A549 (cell line): ENCODE results near the gene CDHR5. TPM values are rescaled to one million over a fixed set of nuclear protein-coding genes. Genes with fewer than 3 reads are reported as not detected.
A peak's percentile ranks its signal among the peaks of the same experiment; 100 is the strongest.

Experiments used
- ATAC-seq, 2 experiments: fragments of 200-7000 bp in 1 of 2; fragments of >200 bp in 1 of 2; cut with Nextera tagmentation in 1 of 2; cut with Tn5 transposase in 1 of 2; 3 replicates each; pipeline versions ENCODE4 v1.8.0 to v1.9.1; 2018 to 2020; ENCODE audit warnings: mild to moderate bottlenecking in 1 of 2, moderate library complexity in 1 of 2
- CTCF ChIA-PET: fragments of 300-600 bp; sonication (Branson Sonifier 250); formaldehyde crosslinking; extraction: SDS; loops from one replicate; lab custom pipeline; 2021; ENCODE audit warnings: antibody characterized with exemption, inconsistent platforms; lab: Yijun Ruan, JAX
- POLR2A ChIA-PET: fragments of 350-600 bp; formaldehyde crosslinking; extraction: SDS; loops from one replicate; lab custom pipeline; 2021; ENCODE audit warnings: antibody characterized with exemption, inconsistent platforms; lab: Yijun Ruan, JAX
- DNase-seq, 2 experiments: peaks; one replicate each; pipeline versions ENCODE4 v3.0.0 to v3.0.0-alpha.2; 2011 to 2016; ENCODE audit warnings: low read depth in 1 of 2, low spot score in 1 of 2
- FAIRE-seq: peaks from 2 replicates; lab custom pipeline; 2011; peaks lifted over from hg19 to GRCh38; lab: Jason Lieb, UNC
- H3K27ac ChIP-seq, 2 experiments: fragments of >200 bp; sonication (Bioruptor Twin); formaldehyde crosslinking; 3 replicates each; pipeline ENCODE4 v1.5.1; 2016 to 2017
- H3K4me1 ChIP-seq: fragments of >200 bp; sonication (Bioruptor Twin); formaldehyde crosslinking; 3 replicates; pipeline ENCODE4 v1.6.1; 2016
- H3K4me2 ChIP-seq: fragments of >200 bp; sonication (Bioruptor Twin); formaldehyde crosslinking; 3 replicates; pipeline ENCODE4 v1.6.1; 2016
- H3K4me3 ChIP-seq: fragments of >200 bp; sonication (Bioruptor Twin); formaldehyde crosslinking; 3 replicates; pipeline ENCODE4 v1.5.1; 2016
- H3K9me3 ChIP-seq: fragments of >200 bp; sonication (Bioruptor Twin); formaldehyde crosslinking; 3 replicates; pipeline ENCODE4 v1.6.1; 2016
- BCL3 ChIP-seq: fragments of >200 bp; sonication (Bioruptor Twin); formaldehyde crosslinking; IDR thresholded peaks from 3 replicates; pipeline ENCODE4 v1.6.1; 2016
- CBX2 ChIP-seq: fragments of 200-600 bp; sonication (generic); IDR thresholded peaks from 2 replicates; pipeline ENCODE4 v1.6.1; 2016; ENCODE audit warnings: low read depth, mild to moderate bottlenecking, borderline replicate concordance
- CBX8 ChIP-seq: fragments of 200-600 bp; sonication (generic); IDR thresholded peaks from 2 replicates; pipeline ENCODE4 v1.6.1; 2016
- CEBPB ChIP-seq, 2 experiments: fragments of >200 bp in 1 of 2; sonication (Bioruptor Twin) in 1 of 2; formaldehyde crosslinking in 1 of 2; IDR thresholded peaks; 2 replicates each; pipeline ENCODE4 v1.6.1; 2012 to 2016
- CHD2 ChIP-seq: fragments of 150-350 bp; IDR thresholded peaks from 2 replicates; pipeline ENCODE4 v1.6.1; 2014; ENCODE audit warnings: low read length; ENCODE audit not compliant: partially characterized antibody
- CHD4 ChIP-seq: fragments of 200-600 bp; sonication (generic); IDR thresholded peaks from 2 replicates; pipeline ENCODE4 v1.6.1; 2016; ENCODE audit warnings: antibody characterized with exemption, mild to moderate bottlenecking, borderline replicate concordance
- EHF ChIP-seq: fragments of 250-450 bp; sonication (Bioruptor Pico); IDR thresholded peaks from 2 replicates; pipeline ENCODE4 v1.5.0; 2020; ENCODE audit warnings: mild to moderate bottlenecking
- ELK1 ChIP-seq: fragments of 150-350 bp; IDR thresholded peaks from 2 replicates; pipeline ENCODE4 v1.6.1; 2014; ENCODE audit warnings: low read depth, mild to moderate bottlenecking, low read length
- EP300 ChIP-seq, 2 experiments: fragments of >200 bp; sonication (Bioruptor Twin); formaldehyde crosslinking; IDR thresholded peaks; 2 replicates in 1 of 2; 3 replicates in 1 of 2; pipeline ENCODE4 v1.6.1; 2016 to 2017
- FOSL2 ChIP-seq, 2 experiments: fragments of 450-650 bp in 1 of 2; fragments of >200 bp in 1 of 2; sonication (Bioruptor Twin) in 1 of 2; formaldehyde crosslinking; IDR thresholded peaks; 2 replicates each; pipeline versions ENCODE4 v1.5.0 to v1.6.1; 2016 to 2020; ENCODE audit warnings: mild to moderate bottlenecking in 1 of 2, moderate library complexity in 1 of 2
- GATA3 ChIP-seq: IDR thresholded peaks from 2 replicates; pipeline ENCODE4 v1.6.1; 2012; ENCODE audit warnings: borderline replicate concordance
- HES2 ChIP-seq: fragments of >200 bp; sonication (Bioruptor Twin); formaldehyde crosslinking; IDR thresholded peaks from 2 replicates; pipeline ENCODE4 v1.6.1; 2016
- HOXB5 ChIP-seq: fragments of 250-450 bp; sonication (Bioruptor Pico); IDR thresholded peaks from 2 replicates; pipeline ENCODE4 v1.5.0; 2020; ENCODE audit warnings: mild to moderate bottlenecking, moderate library complexity
- JUN ChIP-seq, 2 experiments: fragments of >200 bp; sonication (Bioruptor Twin); formaldehyde crosslinking; IDR thresholded peaks; 2 replicates in 1 of 2; 3 replicates in 1 of 2; pipeline ENCODE4 v1.6.1; 2016 to 2017
- JUNB ChIP-seq: fragments of >200 bp; sonication (Bioruptor Twin); formaldehyde crosslinking; IDR thresholded peaks from 2 replicates; pipeline ENCODE4 v1.6.1; 2016
- MAX ChIP-seq: IDR thresholded peaks from 2 replicates; pipeline ENCODE4 v1.6.1; 2012
- NFE2L2 ChIP-seq: fragments of 150-350 bp; conservative IDR thresholded peaks from 2 replicates; pipeline ENCODE4 v1.6.1; 2014; ENCODE audit warnings: low read length
- NPAS2 ChIP-seq: fragments of 250-450 bp; sonication (Bioruptor Pico); IDR thresholded peaks from 2 replicates; pipeline ENCODE4 v1.8.0; 2022; ENCODE audit warnings: mild to moderate bottlenecking, moderate library complexity, borderline replicate concordance
- NR3C1 ChIP-seq: fragments of >200 bp; sonication (Bioruptor Twin); formaldehyde crosslinking; IDR thresholded peaks from 3 replicates; pipeline ENCODE4 v1.6.1; 2017
- PHF8 ChIP-seq: fragments of 200-600 bp; sonication (generic); IDR thresholded peaks from 2 replicates; pipeline ENCODE4 v1.6.1; 2016; ENCODE audit warnings: low read depth, mild to moderate bottlenecking, antibody characterized with exemption, moderate library complexity, borderline replicate concordance
- POLR2A ChIP-seq: IDR thresholded peaks from 2 replicates; pipeline ENCODE4 v1.6.1; 2012; ENCODE audit warnings: mild to moderate bottlenecking, low read length
- RAD21 ChIP-seq, 2 experiments: fragments of >200 bp in 1 of 2; sonication (Bioruptor Twin) in 1 of 2; formaldehyde crosslinking in 1 of 2; IDR thresholded peaks in 1 of 2; conservative IDR thresholded peaks in 1 of 2; 2 replicates in 1 of 2; 3 replicates in 1 of 2; pipeline ENCODE4 v1.6.1; 2012 to 2018; ENCODE audit warnings: inconsistent platforms in 1 of 2
- RCOR1 ChIP-seq: fragments of 150-350 bp; IDR thresholded peaks from 2 replicates; pipeline ENCODE4 v1.6.1; 2014; ENCODE audit warnings: antibody characterized with exemption, low read length, low read depth
- REST ChIP-seq: fragments of 200-600 bp; sonication (generic); IDR thresholded peaks from 2 replicates; pipeline ENCODE4 v1.6.1; 2016; ENCODE audit warnings: antibody characterized with exemption, mild to moderate bottlenecking, moderate library complexity
- RNF2 ChIP-seq: fragments of 200-600 bp; sonication (generic); IDR thresholded peaks from 2 replicates; pipeline ENCODE4 v1.6.1; 2016; ENCODE audit warnings: low read depth, mild to moderate bottlenecking, antibody characterized with exemption, moderate library complexity, borderline replicate concordance
- SMC3 ChIP-seq: fragments of >200 bp; sonication (Bioruptor Twin); formaldehyde crosslinking; IDR thresholded peaks from 3 replicates; pipeline ENCODE4 v1.6.1; 2018; ENCODE audit warnings: inconsistent platforms
- SREBF2 ChIP-seq: fragments of 450-650 bp; IDR thresholded peaks from 2 replicates; pipeline ENCODE4 v1.6.1; 2014; ENCODE audit warnings: mild to moderate bottlenecking, moderate library complexity
- TFCP2L1 ChIP-seq: fragments of 250-450 bp; sonication (Bioruptor Pico); IDR thresholded peaks from 2 replicates; pipeline ENCODE4 v1.5.0; 2021; ENCODE audit warnings: mild to moderate bottlenecking
- TP53 ChIP-seq: fragments of 250-450 bp; sonication (Bioruptor Pico); IDR thresholded peaks from 2 replicates; pipeline ENCODE4 v1.5.0; 2021; ENCODE audit warnings: mild to moderate bottlenecking, moderate library complexity
- ZNF302 ChIP-seq: fragments of 250-450 bp; sonication (Bioruptor Pico); IDR thresholded peaks from 2 replicates; pipeline ENCODE4 v1.9.0; 2021; ENCODE audit warnings: inconsistent platforms, mild to moderate bottlenecking, moderate library complexity
- ZSCAN20 ChIP-seq: fragments of 250-450 bp; sonication (Bioruptor Pico); IDR thresholded peaks from 2 replicates; pipeline ENCODE4 v1.8.0; 2022; ENCODE audit warnings: mild to moderate bottlenecking, moderate library complexity
- WGBS: methylation state at CpG from one replicate; pipeline ENCODE4 v1.1.6; 2017; ENCODE audit errors: missing lambda C conversion rate; 5-methylcytosine and 5-hydroxymethylcytosine counted together
- polyA plus RNA-seq, 4 experiments: library from polyadenylated mRNA; depleted of rRNA in 3 of 4; stranded (reverse); fragments of >200 nt; fragmentation: RNase III in 1 of 4; extraction: RNeasy Plus Mini Kit Qiagen cat#74134 plus additional on column Dnase treatment in 1 of 4; gene quantifications; 2 replicates in 3 of 4; 3 replicates in 1 of 4; pipeline ENCODE4 v1.2.3, GENCODE V29; 2011 to 2017

Gene CDHR5
- polyA plus RNA-seq, 2 of the 4 experiments (the other 2 are of a cell fraction): 0.08 to 0.12 TPM

GRCh38 chr11:614623-615503, 9.9 kb downstream of the CDHR5 start:
- CTCF ChIA-PET: interaction anchor here (0.7 to 0.9 kb wide), 2 partner anchors 51 to 60 kb away, joined by 3 read pairs; no protein-coding TSS in a partner anchor
- FAIRE-seq: no peak
- H3K9me3 ChIP-seq: no peaks in the 10 kb centered on the region
- WGBS: 94% methylated on average over 60 of the region's 68 CpGs
- no peak for TF ChIP-seq EP300 (IDR thresholded peaks at IDR 0.05)
- TF ChIP-seq FOSL2 (IDR thresholded peaks at IDR 0.05): no peak
- TF ChIP-seq FOSL2 (CRISPR knock-in tag; IDR thresholded peaks at IDR 0.05): no peak
- no peak for TF ChIP-seq CBX8
- TF ChIP-seq ZNF302 (CRISPR knock-in tag): no peak
- TF ChIP-seq EHF: no peak
- TF ChIP-seq TFCP2L1 (CRISPR knock-in tag): no peak
- TF ChIP-seq ZSCAN20: no peak
- no peak for TF ChIP-seq REST
- no peak for TF ChIP-seq ELK1
- TF ChIP-seq POLR2A: no peak
- no peak for TF ChIP-seq JUNB
- TF ChIP-seq CHD4: no peak
- TF ChIP-seq TP53 (CRISPR knock-in tag): no peak
- no peak for TF ChIP-seq GATA3
- TF ChIP-seq NR3C1: no peak
- TF ChIP-seq NPAS2: no peak
- TF ChIP-seq CBX2: no peak
- no peak for TF ChIP-seq JUN (IDR thresholded peaks at IDR 0.05)
- no peak for TF ChIP-seq NFE2L2
- peak overlapping the region; percentile 93 for H3K4me2 ChIP-seq
- H3K4me1 ChIP-seq: peaks cover 13% of the 10 kb centered on the region; the same call in 2 of the 3 replicates
- POLR2A ChIA-PET: interaction anchor here (1.0 to 1.5 kb wide), 2 partner anchors 14 to 39 kb away, joined by 3 to 5 read pairs; no protein-coding TSS in a partner anchor
- no peak for DNase-seq
- ATAC-seq: peak; percentile 0 to 5; a peak in 5 of 6 replicates
- peak overlapping the region; percentile 58 for H3K4me3 ChIP-seq
- H3K27ac ChIP-seq: peak overlapping the region; percentile 88 to 97

GRCh38 chr11:614021-614622, 10.6 kb downstream of the CDHR5 start:
- CTCF ChIA-PET: interaction anchor here (0.7 to 1.4 kb wide), 3 partner anchors 11 to 60 kb away, joined by 3 read pairs; no protein-coding TSS in a partner anchor
- ATAC-seq: no peak
- peaks cover 13% of the 10 kb centered on the region; the same call in 2 of the 3 replicates for H3K4me1 ChIP-seq
- WGBS: 95% methylated on average over 10 of the region's 14 CpGs
- FAIRE-seq: no peak
- no peak overlapping the region for H3K4me2 ChIP-seq
- H3K4me3 ChIP-seq: no peak overlapping the region
- H3K9me3 ChIP-seq: no peaks in the 10 kb centered on the region
- no peak overlapping the region for H3K27ac ChIP-seq
- DNase-seq: no peak
- POLR2A ChIA-PET: interaction anchor here (1.0 to 1.5 kb wide), 2 partner anchors 13 to 38 kb away, joined by 3 to 5 read pairs; no protein-coding TSS in a partner anchor
- no peak for TF ChIP-seq ZSCAN20
- no peak for TF ChIP-seq RCOR1
- TF ChIP-seq FOSL2 (IDR thresholded peaks at IDR 0.05): no peak
- no peak for TF ChIP-seq FOSL2 (CRISPR knock-in tag; IDR thresholded peaks at IDR 0.05)
- no peak for TF ChIP-seq EHF
- no peak for TF ChIP-seq BCL3
- no peak for TF ChIP-seq CBX8
- no peak for TF ChIP-seq RNF2
- TF ChIP-seq HES2: no peak
- no peak for TF ChIP-seq SREBF2
- TF ChIP-seq MAX: no peak
- TF ChIP-seq SMC3: no peak
- TF ChIP-seq HOXB5 (CRISPR knock-in tag): no peak
- TF ChIP-seq PHF8: no peak
- no peak for TF ChIP-seq CBX2
- no peak for TF ChIP-seq EP300 (IDR thresholded peaks at IDR 0.05)
- TF ChIP-seq CEBPB (IDR thresholded peaks at IDR 0.05): no peak
- TF ChIP-seq CHD2: no peak
- no peak for TF ChIP-seq RAD21 (conservative IDR thresholded peaks at IDR 0.05 in 1 of 2, IDR thresholded peaks at IDR 0.05 in 1 of 2)
